SIG-M5 treated with dmso at 0.1 percent for 504 hours (cell line): ENCODE results near the gene NEIL3.
A peak's percentile ranks its signal among the peaks of the same experiment; 100 is the strongest.
"Not testable (repeated sequence)": the region's sequence is repeated elsewhere in the genome, so short reads cannot be mapped to it uniquely, and the experiment has no call there.

Experiments
- DNase-seq: peaks from one replicate; lab custom pipeline; 2025; ENCODE audit not compliant: unreplicated experiment; lab: John Stamatoyannopoulos, UW

Gene NEIL3

GRCh38 chr4:177301126-177301639 lies 8.5 kb upstream of the NEIL3 start:
- DNase-seq = peak; percentile 65

DNA sequence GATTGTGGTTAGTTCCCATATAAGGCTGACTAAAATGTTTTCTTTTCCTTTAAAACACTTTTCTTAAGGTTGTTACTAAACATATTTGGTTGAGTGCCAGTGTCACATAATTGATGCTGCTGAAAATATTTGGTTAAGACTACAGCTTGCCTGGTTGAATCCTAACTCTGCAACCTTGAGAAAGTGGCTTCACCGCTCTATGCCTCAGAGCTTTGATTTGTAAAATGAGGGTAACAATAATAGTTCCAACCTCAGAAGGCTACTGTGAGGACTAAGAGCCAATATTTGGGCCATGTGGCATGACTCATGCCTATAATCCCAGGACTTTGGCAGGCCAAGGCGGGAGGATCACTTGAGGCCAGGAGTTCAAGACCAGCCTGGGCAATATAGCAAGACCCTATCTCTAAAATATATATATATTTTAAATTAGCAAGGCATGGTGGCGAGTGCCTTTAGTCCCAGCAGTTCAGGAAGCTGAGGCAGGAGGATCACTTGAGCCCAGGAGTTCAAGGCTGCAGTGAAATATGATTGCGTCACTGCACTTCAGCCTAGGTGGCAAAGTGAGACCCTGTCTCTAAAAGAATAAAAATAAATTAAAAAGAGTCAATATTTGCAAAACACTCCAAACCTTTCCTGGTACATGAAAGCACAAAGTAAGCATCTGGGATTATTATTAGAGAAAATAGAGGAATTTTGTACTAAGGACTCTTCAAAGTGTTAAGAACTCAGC lies 7.1 kb upstream of the NEIL3 start:
- DNase-seq = no peak

GRCh38 chr4:177304094-177304493 lies 5.6 kb upstream of the NEIL3 start:
- DNase-seq = no peak

DNA sequence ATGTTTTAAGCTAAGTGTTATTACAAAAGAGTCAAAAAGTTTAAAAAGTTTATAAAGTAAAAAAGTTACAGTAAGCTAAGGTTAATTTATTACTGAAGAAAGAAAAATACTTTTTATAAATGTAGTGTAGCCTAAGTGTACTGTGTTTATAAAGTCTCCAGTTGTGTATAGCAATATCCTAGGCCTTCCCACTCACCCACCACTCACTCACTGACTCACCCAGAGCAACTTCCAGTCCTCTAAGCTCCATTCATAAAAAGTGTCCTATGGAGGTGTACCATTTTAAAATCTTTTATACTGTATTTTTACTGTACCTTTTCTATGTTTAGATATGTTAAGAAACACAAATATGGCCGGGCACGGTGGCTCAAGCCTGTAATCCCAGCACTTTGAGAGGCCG lies 4.8 kb upstream of the NEIL3 start:
- DNase-seq = not testable (repeated sequence)

GRCh38 chr4:177308125-177308524 lies 1.5 kb upstream of the NEIL3 start:
- DNase-seq = peak; percentile 92

- DNase-seq = peak; percentile 70
These were observed 690 bp upstream of the NEIL3 start for GRCh38 chr4:177308847-177309521.

- DNase-seq = no peak
These were observed 1.9 kb downstream of the NEIL3 start for GRCh38 chr4:177311589-177311988.

DNA sequence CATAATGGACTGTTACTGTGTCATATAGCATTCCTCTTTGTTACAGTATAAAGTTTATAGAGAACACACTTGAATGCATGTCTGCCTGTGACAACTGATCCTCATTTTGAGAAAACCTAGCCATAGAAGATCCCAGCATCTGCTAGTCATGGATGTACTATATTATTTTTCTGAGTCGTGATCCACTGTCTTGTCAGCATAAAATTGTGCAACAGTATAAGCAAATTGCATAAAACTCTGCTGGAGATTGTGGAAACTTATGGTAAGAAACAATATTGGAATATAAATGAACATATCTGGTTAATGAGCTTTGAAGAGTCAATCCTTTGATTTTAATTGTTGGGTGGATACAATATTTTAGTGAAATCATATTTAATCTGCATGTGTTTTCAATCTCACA lies 3.6 kb downstream of the NEIL3 start:
- peak; percentile 42 for DNase-seq

GRCh38 chr4:177315767-177316464 lies 6.2 kb downstream of the NEIL3 start:
- DNase-seq = no peak

- DNase-seq = no peak
These were observed 11.0 kb downstream of the NEIL3 start for GRCh38 chr4:177320721-177321120.

DNA sequence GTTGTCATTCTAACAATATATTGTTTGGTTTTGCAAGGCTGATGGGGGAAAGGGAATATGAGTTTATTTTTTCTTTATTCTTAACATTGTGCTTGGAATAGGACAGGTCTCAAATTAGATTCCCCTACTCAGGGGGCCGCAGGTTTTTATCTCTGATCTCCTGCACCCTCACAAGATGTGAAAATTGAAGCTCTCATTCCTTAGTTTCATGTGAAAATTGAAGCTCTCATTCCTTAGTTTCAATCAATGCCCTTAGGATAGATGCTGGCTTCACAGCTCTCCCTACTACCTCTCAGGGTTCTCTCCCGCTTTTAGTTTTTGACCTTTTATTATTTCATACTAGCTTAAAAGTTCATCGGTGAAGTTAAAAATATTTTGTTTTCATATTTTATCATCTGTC lies 12.0 kb downstream of the NEIL3 start:
- no peak for DNase-seq

- no peak for DNase-seq
These were observed 12.6 kb downstream of the NEIL3 start for GRCh38 chr4:177322266-177322665.

DNA sequence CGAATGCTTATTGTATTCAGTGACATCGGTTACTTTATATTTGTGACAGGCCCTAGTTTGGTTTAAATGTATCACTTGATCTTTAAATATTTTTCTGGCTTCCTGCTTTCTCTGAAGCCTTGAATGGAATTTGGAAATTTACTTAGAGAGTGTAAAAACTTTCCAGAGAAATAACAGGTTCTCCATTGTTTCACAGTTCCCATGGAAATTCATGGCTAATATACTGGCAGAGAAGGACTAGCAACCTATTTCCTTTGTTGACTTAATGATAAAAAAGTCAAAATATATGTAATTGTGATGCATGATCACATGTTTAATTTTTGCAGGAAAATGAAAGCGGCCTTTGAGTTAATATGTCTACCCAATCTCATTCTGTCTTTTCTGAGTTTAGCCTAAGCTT lies 13.2 kb downstream of the NEIL3 start:
- no peak for DNase-seq

DNA sequence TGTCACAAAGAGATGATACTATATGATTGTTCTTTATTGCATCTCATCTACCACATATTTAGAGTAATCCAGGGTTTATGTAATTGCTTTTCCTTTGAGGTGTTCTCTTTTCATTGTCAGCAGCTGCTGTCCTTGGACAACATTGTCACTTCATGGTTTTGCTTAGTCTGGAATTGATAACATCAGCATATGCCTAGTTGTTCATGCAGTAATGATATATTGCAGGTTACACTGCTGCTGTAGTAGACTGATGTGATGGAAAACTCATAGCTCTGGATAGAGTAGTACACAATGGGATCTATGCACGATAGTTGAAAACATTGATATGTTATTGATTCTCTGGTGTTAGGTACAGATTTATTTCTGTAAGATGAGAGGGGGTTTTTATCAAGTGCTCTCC lies 13.7 kb downstream of the NEIL3 start:
- DNase-seq = no peak

DNA sequence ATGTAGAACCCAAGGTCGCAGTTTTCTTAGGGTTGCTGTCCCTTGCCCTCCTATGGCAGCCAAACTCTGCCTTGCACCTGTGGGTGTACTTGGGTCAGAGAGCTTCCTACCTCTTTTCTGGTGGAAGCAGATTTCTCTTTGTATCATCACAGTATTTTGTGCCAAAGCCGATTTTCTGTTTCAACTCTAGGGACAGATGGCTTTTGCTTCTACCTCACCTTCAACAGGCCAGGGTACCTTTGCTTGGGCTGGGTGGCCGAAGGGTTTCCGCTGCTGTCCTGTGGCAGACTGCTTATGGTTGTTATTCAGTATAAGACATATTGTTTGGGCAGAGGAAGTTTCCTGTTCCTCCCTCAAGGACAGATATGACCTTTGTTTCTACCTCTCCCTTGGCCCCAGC lies 22.4 kb downstream of the NEIL3 start:
- no peak for DNase-seq

GRCh38 chr4:177339477-177340374 lies 30.1 kb downstream of the NEIL3 start:
- DNase-seq = peak; percentile 61

DNA sequence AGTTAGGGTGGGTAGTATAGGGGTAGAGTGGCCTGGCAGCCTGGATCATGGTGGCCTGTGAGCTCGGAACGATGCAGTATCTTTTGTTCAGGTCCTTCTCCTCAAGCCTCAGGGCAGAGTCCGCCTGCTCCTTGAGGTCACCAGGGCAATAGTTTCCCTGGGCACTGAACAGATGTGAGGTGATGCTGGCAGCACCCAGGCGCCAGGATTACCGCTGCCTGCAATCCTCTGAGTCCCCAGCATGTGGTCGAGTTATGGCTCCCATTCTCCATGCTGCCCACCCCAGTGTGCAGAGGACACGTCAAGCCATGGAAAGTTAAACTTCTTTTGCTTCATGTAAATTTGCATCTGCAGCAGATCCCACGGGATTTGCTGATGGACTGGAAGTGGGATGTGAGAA lies 38.7 kb downstream of the NEIL3 start:
- no peak for DNase-seq

GRCh38 chr4:177349191-177349590 lies 39.5 kb downstream of the NEIL3 start:
- DNase-seq = no peak

- DNase-seq = no peak
These were observed 42.1 kb downstream of the NEIL3 start for GRCh38 chr4:177351622-177352244.

GRCh38 chr4:177356206-177356605 lies 46.5 kb downstream of the NEIL3 start:
- no peak for DNase-seq
